H1 (cell line): ENCODE measurements around the gene FOXM1. TPM values are rescaled to one million over a fixed set of nuclear protein-coding genes. Genes with fewer than 3 reads are reported as not detected.

ENCODE experiments used
- CTCF ChIA-PET: fragments of 300-600 bp; sonication (Branson Sonifier 250); formaldehyde crosslinking; loops from one replicate; lab custom pipeline; 2021; ENCODE audit not compliant: partially characterized antibody; lab: Charles Lee
- POLR2A ChIA-PET: fragments of 300-600 bp; sonication (Branson Sonifier 250); formaldehyde crosslinking; loops from one replicate; lab custom pipeline; 2021; ENCODE audit warnings: inconsistent platforms; ENCODE audit not compliant: partially characterized antibody; lab: Charles Lee
- DNase-seq, 2 experiments: peaks; one replicate each; pipeline versions ENCODE4 v3.0.0 to v3.0.0-alpha.2; 2010 to 2022; ENCODE audit warnings: low spot score in 2 of 2, low read depth in 1 of 2, mixed read lengths in 1 of 2
- FAIRE-seq: peaks from 2 replicates; lab custom pipeline; 2011; peaks lifted over from hg19 to GRCh38; lab: Jason Lieb, UNC
- H2AFZ ChIP-seq: 2 replicates; pipeline ENCODE4 v1.8.1; 2012; ENCODE audit warnings: low read length, inconsistent platforms
- H2AK5ac ChIP-seq: 2 replicates; pipeline ENCODE4 v1.6.1; 2013; ENCODE audit warnings: low read depth, low read length
- H2BK120ac ChIP-seq: replicated peaks from 2 replicates; pipeline ENCODE3; 2013; ENCODE audit warnings: low read depth, low read length, inconsistent platforms
- H2BK12ac ChIP-seq: 2 replicates; pipeline ENCODE4 v1.6.1; 2013; ENCODE audit warnings: low read depth, low read length
- H2BK15ac ChIP-seq: 2 replicates; pipeline ENCODE4 v1.6.1; 2013; ENCODE audit warnings: low read length
- H2BK20ac ChIP-seq: 2 replicates; pipeline ENCODE4 v1.6.1; 2013; ENCODE audit warnings: low read length
- H2BK5ac ChIP-seq: 2 replicates; pipeline ENCODE4 v1.6.1; 2013; ENCODE audit warnings: low read depth, low read length
- H3K14ac ChIP-seq: 2 replicates; pipeline ENCODE4 v1.6.1; 2013; ENCODE audit warnings: inconsistent platforms; ENCODE audit not compliant: insufficient read length
- H3K18ac ChIP-seq: 2 replicates; pipeline ENCODE4 v1.6.1; 2013; ENCODE audit warnings: low read length; ENCODE audit errors: extremely low read depth
- H3K23ac ChIP-seq: 2 replicates; pipeline ENCODE4 v1.6.1; 2013; ENCODE audit warnings: inconsistent platforms; ENCODE audit not compliant: insufficient read length
- H3K23me2 ChIP-seq: 2 replicates; pipeline ENCODE4 v1.6.1; 2013; ENCODE audit warnings: low read depth, low read length
- H3K27ac ChIP-seq: 2 replicates; pipeline ENCODE4 v1.6.1; 2011; ENCODE audit warnings: low read depth, low read length, inconsistent platforms
- H3K27me3 ChIP-seq, 4 experiments: replicated peaks in 1 of 4; 1 replicate in 1 of 4; 2 replicates in 3 of 4; pipeline versions ENCODE4 v1.6.1 to v1.8.1; 2011 to 2013; ENCODE audit warnings: low read length in 3 of 4, mild to moderate bottlenecking in 3 of 4, inconsistent platforms in 2 of 4, mixed read lengths in 2 of 4, moderate library complexity in 1 of 4; ENCODE audit not compliant: control insufficient read depth in 3 of 4, insufficient read depth in 3 of 4; ENCODE audit errors: extremely low read depth in 1 of 4
- H3K36me3 ChIP-seq, 4 experiments: 2 replicates each; pipeline versions ENCODE4 v1.6.1 to v1.8.1; 2011 to 2013; ENCODE audit warnings: mild to moderate bottlenecking in 4 of 4, low read length in 3 of 4, moderate library complexity in 2 of 4, control low read depth in 1 of 4, inconsistent platforms in 1 of 4; ENCODE audit not compliant: insufficient read depth in 4 of 4, control insufficient read depth in 2 of 4
- H3K4ac ChIP-seq: replicated peaks from 2 replicates; pipeline ENCODE3; 2013; ENCODE audit warnings: low read length, low read depth, mixed read lengths, inconsistent platforms; ENCODE audit not compliant: insufficient read length
- H3K4me1 ChIP-seq, 4 experiments: replicated peaks in 1 of 4; 1 replicate in 1 of 4; 2 replicates in 3 of 4; pipeline versions ENCODE4 v1.6.1 to v1.8.1; 2011 to 2013; ENCODE audit warnings: low read length in 3 of 4, inconsistent platforms in 2 of 4, mixed read lengths in 1 of 4; ENCODE audit not compliant: insufficient read depth in 4 of 4, control insufficient read depth in 3 of 4
- H3K4me2 ChIP-seq, 2 experiments: 2 replicates each; pipeline versions ENCODE4 v1.6.1 to v1.8.1; 2011 to 2013; ENCODE audit warnings: low read depth in 2 of 2, low read length in 2 of 2, control low read depth in 1 of 2, inconsistent platforms in 1 of 2, mild to moderate bottlenecking in 1 of 2; ENCODE audit not compliant: insufficient read depth in 1 of 2
- H3K4me3 ChIP-seq, 4 experiments: fragments of 200-600, 300-600 bp in 1 of 4; sonication (generic), shearing (Covaris generic), sonication (Bioruptor Twin) in 1 of 4; 2 replicates each; pipeline versions ENCODE4 v1.5.1 to v1.8.1; 2011 to 2016; ENCODE audit warnings: low read length in 4 of 4, low read depth in 3 of 4, control low read depth in 2 of 4, inconsistent platforms in 2 of 4, mild to moderate bottlenecking in 2 of 4, mixed read lengths in 1 of 4, moderate library complexity in 1 of 4; ENCODE audit not compliant: insufficient read depth in 2 of 4; ENCODE audit errors: extremely low read depth in 1 of 4
- H3K56ac ChIP-seq: replicated peaks from 2 replicates; pipeline ENCODE3; 2013; ENCODE audit warnings: low read depth, mild to moderate bottlenecking, mixed read lengths, low read length, inconsistent platforms; ENCODE audit not compliant: insufficient read length
- H3K79me1 ChIP-seq: 2 replicates; pipeline ENCODE4 v1.6.1; 2013; ENCODE audit warnings: low read depth, low read length, control low read depth
- H3K79me2 ChIP-seq, 2 experiments: 2 replicates each; pipeline versions ENCODE4 v1.6.1 to v1.8.1; 2012 to 2013; ENCODE audit warnings: low read length in 2 of 2, mild to moderate bottlenecking in 2 of 2, inconsistent platforms in 1 of 2; ENCODE audit not compliant: insufficient read depth in 2 of 2, control insufficient read depth in 1 of 2
- H3K9ac ChIP-seq, 4 experiments: replicated peaks in 1 of 4; 1 replicate in 1 of 4; 2 replicates in 3 of 4; pipeline versions ENCODE4 v1.6.1 to v1.8.1; 2011 to 2013; ENCODE audit warnings: low read depth in 3 of 4, low read length in 3 of 4, control low read depth in 2 of 4, mild to moderate bottlenecking in 2 of 4, moderate library complexity in 2 of 4, inconsistent platforms in 1 of 4; ENCODE audit errors: extremely low read depth in 1 of 4
- H3K9me3 ChIP-seq, 2 experiments: 2 replicates each; pipeline versions ENCODE4 v1.6.1 to v1.8.1; 2012 to 2013; ENCODE audit warnings: mild to moderate bottlenecking in 2 of 2, moderate library complexity in 2 of 2, control low read depth in 1 of 2, inconsistent platforms in 1 of 2, low read depth in 1 of 2, low read length in 1 of 2, mixed read lengths in 1 of 2; ENCODE audit not compliant: insufficient read depth in 2 of 2
- H4K20me1 ChIP-seq, 2 experiments: replicated peaks in 1 of 2; 2 replicates each; pipeline versions ENCODE3 to v1.8.1; 2011 to 2013; ENCODE audit warnings: inconsistent platforms in 2 of 2, low read length in 2 of 2, mild to moderate bottlenecking in 1 of 2; ENCODE audit not compliant: insufficient read depth in 2 of 2, control insufficient read depth in 1 of 2
- H4K5ac ChIP-seq: 2 replicates; pipeline ENCODE4 v1.6.1; 2013; ENCODE audit warnings: low read length, low read depth, mixed read lengths, inconsistent platforms; ENCODE audit not compliant: insufficient read length
- H4K8ac ChIP-seq: 2 replicates; pipeline ENCODE4 v1.8.0; 2013; ENCODE audit warnings: mild to moderate bottlenecking, moderate library complexity, low read length, inconsistent platforms; ENCODE audit not compliant: insufficient read depth; ENCODE audit errors: extremely low read depth
- H4K91ac ChIP-seq: replicated peaks from 2 replicates; pipeline ENCODE3; 2013; ENCODE audit warnings: low read length, mixed read lengths, inconsistent platforms; ENCODE audit not compliant: insufficient read length
- BCL11A ChIP-seq, 2 experiments: IDR thresholded peaks; one replicate each; pipeline ENCODE4 v1.6.1; 2011; ENCODE audit warnings: low read depth in 2 of 2, low read length in 2 of 2, mild to moderate bottlenecking in 2 of 2
- BRCA1 ChIP-seq: IDR thresholded peaks from 2 replicates; pipeline ENCODE4 v1.6.1; 2012; ENCODE audit warnings: low read depth, low read length, improper control_type of control experiment
- CBX5 ChIP-seq: fragments of 300-800, 300-1000 bp; sonication (generic); IDR thresholded peaks from 2 replicates; pipeline ENCODE4 v1.7.1; 2016; ENCODE audit warnings: antibody characterized with exemption, low read length, low read depth
- CHD1 ChIP-seq: IDR thresholded peaks from 2 replicates; pipeline ENCODE4 v1.6.1; 2012; ENCODE audit warnings: low read depth, low read length, improper control_type of control experiment
- CHD2 ChIP-seq: IDR thresholded peaks from 2 replicates; pipeline ENCODE4 v1.6.1; 2012; ENCODE audit warnings: low read length, improper control_type of control experiment
- GTF2F1 ChIP-seq: IDR thresholded peaks from 2 replicates; pipeline ENCODE4 v1.6.1; 2012; ENCODE audit warnings: low read depth, low read length, improper control_type of control experiment, borderline replicate concordance
- JUND ChIP-seq: IDR thresholded peaks from 2 replicates; pipeline ENCODE4 v1.6.1; 2011; ENCODE audit warnings: mild to moderate bottlenecking, improper control_type of control experiment, low read length
- KDM4A ChIP-seq: IDR thresholded peaks from one replicate; pipeline ENCODE4 v1.7.1; 2012; ENCODE audit warnings: low read depth, mild to moderate bottlenecking, moderate library complexity, low read length, inconsistent platforms; ENCODE audit not compliant: severe bottlenecking
- POU5F1 ChIP-seq: IDR thresholded peaks from 2 replicates; pipeline ENCODE4 v1.6.1; 2011; ENCODE audit warnings: low read depth, mild to moderate bottlenecking, low read length, moderate library complexity
- RBBP5 ChIP-seq: IDR thresholded peaks from 2 replicates; pipeline ENCODE4 v1.7.1; 2012; ENCODE audit warnings: low read depth, mild to moderate bottlenecking, inconsistent platforms, low read length, moderate library complexity, borderline replicate concordance
- SIRT6 ChIP-seq: IDR thresholded peaks from one replicate; pipeline ENCODE4 v1.7.1; 2012; ENCODE audit warnings: low read length, inconsistent platforms
- SIX5 ChIP-seq: IDR thresholded peaks from 2 replicates; pipeline ENCODE4 v1.6.1; 2011; ENCODE audit warnings: mild to moderate bottlenecking, low read depth, low read length
- TCF12 ChIP-seq: IDR thresholded peaks from 2 replicates; pipeline ENCODE4 v1.6.1; 2011; ENCODE audit warnings: low read depth, mild to moderate bottlenecking, low read length
- TEAD4 ChIP-seq: IDR thresholded peaks from 2 replicates; pipeline ENCODE4 v1.6.1; 2012; ENCODE audit warnings: low read depth, low read length, inconsistent platforms, mixed read lengths
- WGBS, 2 experiments: shearing (Covaris generic) in 1 of 2; methylation state at CpG; one replicate each; pipeline versions ENCODE4 v1.1.6 to v1.1.7; 2013 to 2015; ENCODE audit warnings: low lambda C conversion rate in 2 of 2, mixed read lengths in 2 of 2, inconsistent platforms in 1 of 2, low coverage in 1 of 2, missing lambda C conversion rate in 1 of 2; ENCODE audit not compliant: insufficient replicate concordance in 2 of 2, insufficient coverage in 1 of 2, insufficient read length in 1 of 2; ENCODE audit errors: extremely low coverage in 1 of 2, missing lambda C conversion rate in 1 of 2; 5-methylcytosine and 5-hydroxymethylcytosine counted together
- polyA plus RNA-seq, 7 experiments: library from polyadenylated mRNA; depleted of rRNA in 3 of 7; stranded (reverse) in 5 of 7; unstranded in 2 of 7; fragments of >200 nt in 5 of 7; fragments of 200-250 nt in 2 of 7; gene quantifications; 1 replicate in 5 of 7; 2 replicates in 1 of 7; 4 replicates in 1 of 7; pipeline versions ENCODE4 v1.2.1 to v1.2.3, GENCODE V29; 2011 to 2013; ENCODE audit warnings: missing spikeins in 2 of 7, mixed read lengths in 2 of 7
- total RNA-seq: library from RNA; stranded (reverse); fragmentation: NEBNext Ultra II Directional; extraction: Animal tissue kit (Norgen Biotek cat#: 25700); gene quantifications from 2 replicates; pipeline ENCODE4 v1.2.1, GENCODE V29; 2021
- TF ChIP-seq, protein P1 (sequence below): IDR thresholded peaks from 2 replicates; pipeline ENCODE4 v1.6.1; 2011; ENCODE audit warnings: low read length, improper control_type of control experiment

The FOXM1 gene
- total and polyA plus RNA-seq, 2 of the 8 experiments (the other 6 are each of a cell fraction or from before 2014, with no cell fraction given) = 58.1 to 121 TPM

DNA sequence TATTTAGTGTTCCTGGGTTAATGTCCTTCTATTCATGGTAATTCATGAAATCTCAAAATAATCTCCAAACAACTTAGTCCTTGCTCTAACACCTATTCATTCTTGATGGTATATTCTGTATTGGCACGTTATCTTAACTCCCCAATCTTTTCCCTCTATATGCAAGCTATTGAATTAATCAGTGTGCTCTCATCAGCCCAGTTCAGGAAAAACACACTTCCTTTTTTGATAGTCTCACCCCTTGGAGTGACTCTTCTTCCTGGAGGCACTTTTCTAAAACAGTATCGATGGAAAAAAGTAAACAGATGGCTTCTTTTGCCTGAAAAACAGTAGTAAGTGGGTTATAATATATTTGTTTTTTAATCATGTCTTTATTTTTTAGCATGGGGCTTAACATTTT, 42.3 kb upstream of the FOXM1 start:
- H2BK5ac ChIP-seq = no peak overlapping the region
- no peak overlapping the region for H3K4ac ChIP-seq
- H3K18ac ChIP-seq = no peak overlapping the region
- no peak overlapping the region for H3K14ac ChIP-seq
- ChIA-PET POLR2A (interaction anchor here (0.7 kb wide), 2 partner anchors 60 to 120 kb away, joined by 3 to 4 read pairs; no protein-coding TSS in a partner anchor), CTCF (no interaction called here)
- H2AFZ ChIP-seq = no peak overlapping the region
- no peaks in the 10 kb centered on the region; the same call in 1 of the 2 replicates for H3K79me1 ChIP-seq
- FAIRE-seq (no peak), DNase-seq (no peak)
- H3K4me3 ChIP-seq = no peak overlapping the region
- no peak overlapping the region for H3K9ac ChIP-seq
- H2BK12ac ChIP-seq = no peak overlapping the region
- H3K27ac ChIP-seq = no peak overlapping the region
- peaks cover 0 to 7% (median 2%) of the 10 kb centered on the region in 4 experiments; a peak in 5 of 7 replicates for H3K4me1 ChIP-seq
- H4K5ac ChIP-seq = no peak overlapping the region
- no peaks in the 10 kb centered on the region for H3K27me3 ChIP-seq
- H3K4me2 ChIP-seq = no peak overlapping the region
- H3K36me3 ChIP-seq = peaks cover 0 to 4% (median 0%) of the 10 kb centered on the region in 4 experiments; a peak in 3 of 8 replicates
- H3K56ac ChIP-seq = no peak overlapping the region
- WGBS, 2 experiments = 94% methylated on average over 2 of the region's 2 CpGs; no CpG with 5 or more reads in 1 of the 2 experiments
- H3K9me3 ChIP-seq = no peaks in the 10 kb centered on the region
- no peaks in the 10 kb centered on the region for H3K79me2 ChIP-seq
- no peak overlapping the region for H2AK5ac ChIP-seq
- no peak overlapping the region for H2BK15ac ChIP-seq
- H3K23ac ChIP-seq = no peak overlapping the region
- no peak overlapping the region for H4K91ac ChIP-seq
- H4K20me1 ChIP-seq = no peaks in the 10 kb centered on the region
- no peak overlapping the region for H2BK20ac ChIP-seq
- no peak overlapping the region for H4K8ac ChIP-seq
- H2BK120ac ChIP-seq = no peak overlapping the region
- H3K23me2 ChIP-seq = no peaks in the 10 kb centered on the region
- TF ChIP-seq JUND (no peak), GTF2F1 (no peak), RBBP5 (no peak), SIRT6 (no peak), TCF12 (no peak), CBX5 (no peak), SIX5 (no peak), KDM4A (no peak), TEAD4 (no peak), BCL11A (IDR thresholded peaks at IDR 0.05; ENCODE audit: low read depth in 2 of 2, low read length in 2 of 2) (no peak), BRCA1 (no peak), POU5F1 (no peak), CHD2 (no peak), CHD1 (no peak)
- TF ChIP-seq, protein P1, sequence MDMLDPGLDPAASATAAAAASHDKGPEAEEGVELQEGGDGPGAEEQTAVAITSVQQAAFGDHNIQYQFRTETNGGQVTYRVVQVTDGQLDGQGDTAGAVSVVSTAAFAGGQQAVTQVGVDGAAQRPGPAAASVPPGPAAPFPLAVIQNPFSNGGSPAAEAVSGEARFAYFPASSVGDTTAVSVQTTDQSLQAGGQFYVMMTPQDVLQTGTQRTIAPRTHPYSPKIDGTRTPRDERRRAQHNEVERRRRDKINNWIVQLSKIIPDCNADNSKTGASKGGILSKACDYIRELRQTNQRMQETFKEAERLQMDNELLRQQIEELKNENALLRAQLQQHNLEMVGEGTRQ = no peak
